GM18951 (cell line): ENCODE data around the gene RAB1B.

Source experiments
- POLR2A ChIP-seq: IDR thresholded peaks from 4 replicates; pipeline ENCODE4 v1.6.1; 2011; ENCODE audit warnings: mild to moderate bottlenecking; ENCODE audit not compliant: insufficient read length, insufficient read depth; ENCODE audit errors: extremely low read depth
- in situ Hi-C: fragments of 300-500 bp; cut with MboI; formaldehyde crosslinking; loops from one replicate; pipeline ENCODE4 v1.12.0; 2022; ENCODE audit warnings: low sequenced_read_pairs, mixed read lengths, inconsistent platforms; ENCODE audit not compliant: unreplicated experiment

Gene RAB1B

GRCh38 chr11:66326261-66327111 is 58.0 kb downstream of the RAB1B start:
- TF ChIP-seq POLR2A: no peak
- in situ Hi-C loops: no loop called here
